Activated naive CD4-positive, alpha-beta T cell treated with Interleukin-2 at 50 U/mL for 16 hours (primary cell): Measurements from ENCODE around the gene MARVELD1.

Experiments
- DNase-seq: peaks from one replicate; pipeline ENCODE4 v3.0.0-alpha.2; 2020

The MARVELD1 gene

DNA sequence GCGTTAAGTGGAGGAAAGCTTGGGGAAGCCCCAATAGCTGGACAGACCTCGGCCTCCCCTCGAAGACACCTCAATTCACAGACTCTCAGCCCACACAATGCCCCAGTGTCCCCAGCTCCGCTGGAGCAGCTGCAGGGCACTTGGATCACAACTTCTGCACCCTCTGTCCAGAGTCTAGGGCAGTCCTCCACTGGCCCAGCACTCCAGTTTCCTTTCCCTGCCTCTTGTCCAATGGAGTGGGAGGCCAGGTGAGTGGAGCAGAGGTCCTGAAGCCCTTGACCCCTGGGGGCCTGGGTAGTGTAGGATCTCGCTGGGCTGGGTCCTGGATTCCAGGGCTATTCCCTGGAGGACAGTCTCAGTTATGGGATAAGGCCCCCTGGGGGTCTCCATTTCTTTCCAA is 46.4 kb downstream of the MARVELD1 start:
- no peak for DNase-seq

DNA sequence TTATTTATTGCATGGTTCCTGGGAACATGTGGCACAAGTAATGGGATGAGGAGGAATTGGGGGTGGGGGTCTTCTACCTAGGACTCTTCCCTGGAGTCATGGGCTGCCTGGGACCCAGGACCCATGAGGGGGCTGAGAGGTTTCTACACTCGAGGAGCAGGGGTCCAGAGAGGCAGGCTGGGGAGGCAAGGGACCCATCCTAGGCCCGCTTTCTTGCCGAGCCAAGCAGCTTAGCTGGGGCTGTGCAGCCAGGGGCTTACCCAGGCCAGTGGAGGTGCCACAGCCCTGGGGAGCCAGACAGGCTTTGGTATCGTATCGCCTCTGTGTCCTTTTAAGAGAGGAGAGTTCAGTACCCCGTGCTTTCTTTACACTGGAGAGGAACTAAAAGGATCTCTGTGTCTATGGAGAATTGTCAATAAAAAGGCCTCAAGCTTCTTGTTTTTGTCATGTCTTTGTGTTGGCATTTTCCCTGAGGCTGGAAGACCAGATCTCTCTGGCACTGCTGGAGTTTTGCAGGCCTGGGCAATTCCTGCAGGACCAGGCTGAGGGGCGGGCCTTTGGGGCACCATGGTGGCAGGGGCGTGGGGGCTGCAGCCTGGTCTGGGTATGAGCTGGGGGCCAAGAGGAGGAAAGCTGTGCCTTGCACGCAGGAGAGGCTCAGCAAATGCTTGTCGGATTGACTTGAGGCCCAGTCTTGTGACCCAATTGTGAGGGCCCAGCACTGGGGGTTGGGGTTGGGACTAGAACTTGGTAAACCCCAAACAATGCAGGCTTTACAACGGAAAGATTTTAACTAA is 47.1 kb downstream of the MARVELD1 start:
- no peak for DNase-seq

- no peak for DNase-seq
Measured at GRCh38 chr10:97761331-97761865, 47.9 kb downstream of the MARVELD1 start.

DNA sequence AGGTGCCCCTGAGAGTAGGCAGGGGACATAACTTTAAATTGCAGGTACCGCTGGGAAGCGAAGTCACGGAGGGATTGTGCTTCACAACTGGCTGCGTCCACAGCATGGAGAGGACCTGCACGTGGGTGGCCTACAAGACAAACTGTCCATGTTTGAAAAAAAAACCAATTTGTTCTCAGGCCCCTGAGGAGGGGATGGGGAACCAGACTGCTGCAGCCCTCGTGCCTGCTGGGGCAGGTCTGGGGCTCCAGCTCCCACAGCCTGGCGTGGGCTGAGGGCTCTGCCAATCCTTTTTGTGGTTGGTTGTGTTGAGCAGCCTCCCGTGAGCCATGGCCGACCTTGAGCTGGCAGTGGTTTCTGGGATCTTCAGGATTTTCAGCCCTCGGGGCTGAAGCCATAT is 48.5 kb downstream of the MARVELD1 start:
- no peak for DNase-seq

- DNase-seq: no peak
Measured at GRCh38 chr10:97762816-97763215, 49.3 kb downstream of the MARVELD1 start.

- no peak for DNase-seq
Measured at GRCh38 chr10:97763411-97763810, 49.9 kb downstream of the MARVELD1 start.

DNA sequence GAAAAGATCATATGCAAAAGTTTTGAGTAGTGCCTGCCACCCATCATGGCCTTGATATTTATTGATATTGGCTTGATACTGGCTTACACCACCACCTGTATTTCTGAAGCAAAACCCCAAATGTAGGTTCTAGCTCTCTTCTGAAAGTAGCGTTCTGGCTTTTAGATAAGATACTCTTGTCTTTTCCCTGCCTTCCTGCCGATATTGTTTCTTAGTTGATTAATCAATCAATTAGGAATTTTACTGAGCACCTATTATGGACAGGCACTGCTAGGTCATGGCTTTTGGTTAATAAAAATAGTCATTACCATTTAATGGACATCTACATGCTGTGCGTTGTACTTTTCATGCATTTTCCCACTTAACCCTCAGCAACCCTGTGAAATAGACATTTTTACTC is 50.4 kb downstream of the MARVELD1 start:
- no peak for DNase-seq

DNA sequence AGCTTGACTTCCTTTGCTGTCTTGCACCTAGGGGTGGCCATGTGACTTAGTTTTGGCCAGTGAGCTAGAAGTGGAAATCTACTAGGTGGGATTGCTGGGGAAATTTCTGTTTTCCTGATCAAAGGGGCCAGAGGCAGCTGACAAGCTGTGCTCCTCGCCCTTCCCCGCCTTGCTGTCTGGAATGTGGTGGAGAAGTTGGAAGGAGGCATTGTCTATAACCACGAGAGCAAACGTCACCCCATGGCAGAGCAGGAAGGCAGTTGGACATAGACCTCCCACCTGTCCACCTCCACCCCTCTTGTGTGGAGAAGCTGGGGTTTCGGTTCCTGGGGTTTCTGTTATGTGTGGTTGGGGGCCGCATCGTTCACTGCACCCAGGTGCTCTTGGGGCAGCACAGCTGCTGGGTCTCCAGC is 51.0 kb downstream of the MARVELD1 start:
- no peak for DNase-seq

GRCh38 chr10:97765201-97765600 is 51.7 kb downstream of the MARVELD1 start:
- no peak for DNase-seq

GRCh38 chr10:97766106-97766810 is 52.7 kb downstream of the MARVELD1 start:
- DNase-seq: no peak

DNA sequence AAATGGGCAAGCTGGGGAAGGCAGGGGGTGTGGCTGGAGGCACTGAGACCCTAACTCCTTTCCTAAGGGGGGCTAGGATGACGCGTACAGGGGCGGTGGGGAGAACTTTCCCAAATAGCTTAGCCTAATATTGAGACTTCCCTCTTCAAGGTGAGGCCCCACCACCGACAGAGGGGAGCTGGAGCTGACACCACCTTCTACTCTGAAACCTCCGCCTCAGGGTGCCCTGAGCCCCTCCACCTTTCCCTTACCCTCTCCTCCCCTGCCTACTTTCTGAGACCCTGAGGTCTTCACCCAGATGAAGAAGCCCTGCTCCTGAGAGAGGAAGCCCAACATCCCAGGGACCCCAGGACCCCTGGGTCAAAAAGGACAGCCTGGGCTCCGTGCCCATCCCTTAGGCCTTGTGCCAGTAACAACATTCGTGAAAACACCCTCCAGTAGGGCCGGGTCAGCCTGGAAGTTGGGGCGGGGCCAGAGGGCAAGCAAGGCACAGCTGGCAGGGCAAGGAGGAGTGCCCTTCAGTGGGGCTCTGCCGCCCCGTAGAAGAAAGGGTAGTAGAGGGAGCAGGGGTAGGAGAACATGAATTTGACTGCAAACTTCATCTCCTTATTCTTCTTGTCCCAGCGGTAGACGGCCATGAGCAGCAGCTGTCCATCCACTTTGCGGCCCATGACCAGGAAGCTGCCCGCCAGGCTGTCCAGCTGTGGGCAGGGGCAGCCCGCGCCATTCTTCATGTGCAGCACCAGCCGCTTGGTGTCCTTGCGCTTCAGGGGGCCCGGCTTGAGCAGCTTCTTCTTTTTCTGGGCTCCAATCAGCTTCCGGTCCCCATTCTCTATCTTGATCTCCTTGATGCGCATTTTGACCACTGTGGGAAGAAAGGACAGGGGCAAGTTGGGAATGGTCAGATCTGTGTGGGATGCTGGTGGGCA is 53.7 kb downstream of the MARVELD1 start:
- DNase-seq: no peak
